Esophagus (tissue), 2 donors: ENCODE results near the gene SAPCD1. TPM values are rescaled to one million over a fixed set of nuclear protein-coding genes. Genes with fewer than 3 reads are reported as not detected.

Experiments
- H3K27ac ChIP-seq, 2 donors: one replicate each; pipeline ENCODE4 v1.5.1; 2013; ENCODE audit warnings: low read depth in 2 of 2, mild to moderate bottlenecking in 2 of 2, inconsistent platforms in 1 of 2, low read length in 1 of 2, moderate library complexity in 1 of 2
- H3K27me3 ChIP-seq, 2 donors: one replicate each; pipeline ENCODE4 v1.6.1; 2013; ENCODE audit warnings: low read length in 2 of 2, control low read depth in 1 of 2, mild to moderate bottlenecking in 1 of 2; ENCODE audit not compliant: insufficient read depth in 2 of 2, control insufficient read depth in 1 of 2
- H3K36me3 ChIP-seq, 2 donors: one replicate each; pipeline ENCODE4 v1.6.1; 2013; ENCODE audit warnings: low read length in 1 of 2; ENCODE audit not compliant: control insufficient read depth in 2 of 2, insufficient read depth in 2 of 2
- H3K4me1 ChIP-seq, 2 donors: one replicate each; pipeline ENCODE4 v1.6.1; 2013; ENCODE audit warnings: low read length in 1 of 2; ENCODE audit not compliant: control insufficient read depth in 2 of 2, insufficient read depth in 2 of 2
- H3K4me3 ChIP-seq, 2 donors: one replicate each; pipeline ENCODE4 v1.5.1; 2013; ENCODE audit warnings: low read length in 2 of 2, mild to moderate bottlenecking in 2 of 2, low read depth in 1 of 2, moderate library complexity in 1 of 2
- H3K9me3 ChIP-seq, 2 donors: one replicate each; pipeline ENCODE4 v1.6.1; 2013; ENCODE audit warnings: mild to moderate bottlenecking in 2 of 2, low read depth in 1 of 2, low read length in 1 of 2, moderate library complexity in 1 of 2; ENCODE audit not compliant: control insufficient read depth in 2 of 2, insufficient read depth in 1 of 2
- WGBS, 2 donors: extraction: QIAGEN DNeasy Blood & Tissue Kit; methylation state at CpG; one replicate each; pipeline ENCODE4 v1.1.7; 2013; 5-methylcytosine and 5-hydroxymethylcytosine counted together
- polyA plus RNA-seq, 2 donors: library from polyadenylated mRNA; stranded (reverse); fragments of 200-250 nt; gene quantifications; one replicate each; pipeline ENCODE4 v1.2.3, GENCODE V29; 2013
- donor health status: healthy with polysubstance abuse.
- donor health status: Bipolar disorder and iron deficiency.

The SAPCD1 gene
- polyA plus RNA-seq, 2 donors = 2.3 to 7.6 TPM

DNA sequence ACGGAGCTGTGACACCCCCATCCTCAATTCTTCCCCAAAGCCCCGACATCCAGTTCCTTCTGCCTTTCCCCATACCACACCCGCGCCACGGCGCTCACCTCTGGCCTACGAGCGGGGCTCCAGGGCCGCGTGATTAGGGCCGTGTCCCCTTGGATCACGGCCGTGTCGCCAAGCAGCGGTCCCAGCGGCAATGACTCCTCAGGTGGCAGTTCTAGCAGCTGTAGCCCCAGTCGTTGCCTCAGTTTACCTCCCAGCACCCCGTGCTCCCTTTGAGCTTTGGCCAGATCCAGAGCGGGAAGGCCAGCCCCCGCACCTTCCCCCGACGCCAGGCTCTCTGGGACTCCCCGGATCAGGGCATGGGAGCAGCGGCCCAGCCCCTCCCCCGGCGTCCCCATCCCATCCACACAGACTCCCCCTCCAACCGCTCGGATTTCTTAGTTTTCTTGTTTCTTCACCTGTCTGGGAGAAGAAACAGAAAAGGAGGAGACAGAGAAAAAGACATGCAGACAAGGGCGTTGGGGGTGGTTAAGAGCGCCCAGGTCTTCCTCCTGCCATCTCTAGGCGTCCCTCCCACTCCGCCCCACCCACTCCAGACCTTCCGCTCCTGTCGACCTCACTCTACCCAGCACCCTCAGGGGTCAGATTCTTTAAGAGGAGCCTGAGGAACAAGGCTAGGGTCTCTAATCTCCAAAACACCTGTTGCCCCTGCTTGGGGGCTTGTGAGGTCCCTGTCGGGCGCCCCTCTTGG is 33.5 kb upstream of the SAPCD1 start, which contains the start of gene DDAH2:
Gene DDAH2 (minus strand): TSS at position 533 of the 748 bp plus-strand sequence. CDS start 138 bp downstream, at position 395.
- Histone ChIP-seq H3K36me3 (peaks cover 13 to 20% of the 10 kb centered on the region in 2 donors), H3K9me3 (no peaks in the 10 kb centered on the region), H3K4me1 (peaks cover 0 to 8% of the 10 kb centered on the region in 2 donors), H3K4me3 (peak within 1 kb of the TSS; percentile 74 to 80), H3K27me3 (no peaks in the 10 kb centered on the region), H3K27ac (peak within 1 kb of the TSS; percentile 96 to 99)
- WGBS, 2 donors = 15% methylated on average over 36 of the region's 36 CpGs

GRCh38 chr6:31729515-31729978 is 32.9 kb upstream of the SAPCD1 start:
- Histone ChIP-seq H3K27me3 (no peaks in the 10 kb centered on the region), H3K9me3 (no peaks in the 10 kb centered on the region), H3K4me3 (peak overlapping the region; percentile 74 to 80), H3K4me1 (peaks cover 0 to 14% of the 10 kb centered on the region in 2 donors), H3K27ac (peak overlapping the region; percentile 96 to 99), H3K36me3 (peaks cover 14 to 25% of the 10 kb centered on the region in 2 donors)
- 0 to 1% methylated on average over 28 to 29 of the region's 29 CpGs for WGBS, 2 donors

DNA sequence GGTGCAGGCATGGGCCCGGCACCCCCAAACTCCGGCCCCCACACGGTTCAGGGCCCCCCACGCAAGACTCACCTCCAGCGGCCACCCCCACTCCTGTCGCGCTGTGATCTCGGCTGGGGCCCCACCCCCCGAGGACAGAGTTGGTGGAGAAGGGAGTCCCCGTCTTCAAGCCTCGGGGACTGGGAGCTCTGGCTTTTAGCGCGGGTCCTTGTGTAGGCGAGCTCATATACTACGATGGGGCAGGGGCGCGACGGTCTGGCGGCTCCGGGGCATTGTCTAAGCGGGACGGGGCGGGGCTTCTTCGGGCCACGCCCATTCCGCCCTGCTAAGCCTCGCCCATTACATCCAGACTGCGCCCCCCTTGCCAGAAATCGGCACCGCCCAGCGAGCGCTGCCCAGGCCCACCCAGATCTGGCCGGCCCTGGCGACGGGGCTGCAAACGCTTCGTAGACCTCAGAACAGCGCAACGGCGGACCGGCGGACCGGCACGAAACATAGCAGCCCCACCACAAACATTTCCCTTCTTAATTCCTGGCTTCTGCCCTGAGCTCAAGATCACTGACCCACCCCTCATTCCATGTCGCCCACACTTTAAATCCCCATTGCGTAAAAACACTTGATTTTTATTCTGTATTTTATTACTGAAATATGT is 32.4 kb upstream of the SAPCD1 start:
- WGBS, 2 donors = 3% methylated on average over 45 to 46 of the region's 46 CpGs
- no peaks in the 10 kb centered on the region for H3K9me3 ChIP-seq
- peak overlapping the region; percentile 96 to 99 for H3K27ac ChIP-seq
- peaks cover 0 to 14% of the 10 kb centered on the region in 2 donors for H3K4me1 ChIP-seq
- H3K36me3 ChIP-seq = peaks cover 14 to 27% of the 10 kb centered on the region in 2 donors
- H3K27me3 ChIP-seq = no peaks in the 10 kb centered on the region
- H3K4me3 ChIP-seq = peak overlapping the region; percentile 74 to 80

DNA sequence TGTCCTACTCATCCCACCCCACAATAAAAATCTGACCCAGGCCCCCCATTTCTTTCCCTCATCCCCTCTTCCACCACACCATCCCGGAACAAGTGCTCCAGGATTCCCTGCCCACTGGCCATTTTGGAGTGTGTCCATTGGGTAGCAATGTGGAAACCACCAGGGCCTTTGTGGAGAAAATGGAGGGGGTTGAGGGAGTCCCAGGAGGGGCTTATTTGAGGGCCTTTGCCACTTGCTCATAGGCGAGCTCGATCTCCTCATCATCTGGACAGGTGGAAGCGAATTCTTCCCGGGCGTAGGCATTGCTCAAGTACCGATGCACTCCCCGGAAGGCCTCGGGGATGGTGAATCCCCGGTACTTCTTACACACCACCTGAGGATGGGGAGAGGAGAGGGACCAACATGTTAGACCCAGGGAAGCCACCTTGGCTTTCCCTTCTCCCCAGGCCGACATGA is 31.8 kb upstream of the SAPCD1 start:
- H3K27ac ChIP-seq = peak overlapping the region; percentile 96 to 99
- peaks cover 0 to 14% of the 10 kb centered on the region in 2 donors for H3K4me1 ChIP-seq
- H3K27me3 ChIP-seq = no peaks in the 10 kb centered on the region
- WGBS, 2 donors = 73 to 75% methylated on average over 11 of the region's 11 CpGs
- no peaks in the 10 kb centered on the region for H3K9me3 ChIP-seq
- peaks cover 14 to 27% of the 10 kb centered on the region in 2 donors for H3K36me3 ChIP-seq
- H3K4me3 ChIP-seq = no peak overlapping the region

- H3K36me3 ChIP-seq = peaks cover 14 to 26% of the 10 kb centered on the region in 2 donors
- no peaks in the 10 kb centered on the region for H3K27me3 ChIP-seq
- H3K4me1 ChIP-seq = peaks cover 3 to 19% of the 10 kb centered on the region in 2 donors
- no peak overlapping the region for H3K4me3 ChIP-seq
- H3K27ac ChIP-seq = peak overlapping the region in 1 of 2 donors; percentile 30
- WGBS, 2 donors = 66% methylated on average over 3 of the region's 3 CpGs
- no peaks in the 10 kb centered on the region for H3K9me3 ChIP-seq
These were observed 30.4 kb upstream of the SAPCD1 start for GRCh38 chr6:31732029-31732428.

DNA sequence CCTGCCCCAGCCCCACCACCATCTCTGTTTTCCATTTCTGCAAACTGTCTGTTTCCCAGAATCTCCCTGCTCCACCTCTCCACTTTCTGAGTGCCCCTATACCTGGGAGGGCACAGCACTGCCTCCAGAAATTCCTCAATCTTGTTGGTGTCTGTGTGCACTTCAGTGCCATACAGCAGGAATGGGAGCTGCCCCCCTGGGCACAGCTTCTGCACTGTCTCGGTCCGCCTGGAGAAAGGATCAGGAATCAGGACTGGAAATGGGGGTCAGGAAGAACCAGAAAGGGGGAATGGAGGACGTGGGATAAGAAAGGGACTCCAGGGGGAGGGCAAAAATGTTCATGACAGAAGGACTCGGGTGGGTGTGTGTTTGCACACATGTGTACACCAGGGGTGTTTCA is 28.7 kb upstream of the SAPCD1 start:
- H3K4me1 ChIP-seq = peaks cover 3 to 18% of the 10 kb centered on the region in 2 donors

DNA sequence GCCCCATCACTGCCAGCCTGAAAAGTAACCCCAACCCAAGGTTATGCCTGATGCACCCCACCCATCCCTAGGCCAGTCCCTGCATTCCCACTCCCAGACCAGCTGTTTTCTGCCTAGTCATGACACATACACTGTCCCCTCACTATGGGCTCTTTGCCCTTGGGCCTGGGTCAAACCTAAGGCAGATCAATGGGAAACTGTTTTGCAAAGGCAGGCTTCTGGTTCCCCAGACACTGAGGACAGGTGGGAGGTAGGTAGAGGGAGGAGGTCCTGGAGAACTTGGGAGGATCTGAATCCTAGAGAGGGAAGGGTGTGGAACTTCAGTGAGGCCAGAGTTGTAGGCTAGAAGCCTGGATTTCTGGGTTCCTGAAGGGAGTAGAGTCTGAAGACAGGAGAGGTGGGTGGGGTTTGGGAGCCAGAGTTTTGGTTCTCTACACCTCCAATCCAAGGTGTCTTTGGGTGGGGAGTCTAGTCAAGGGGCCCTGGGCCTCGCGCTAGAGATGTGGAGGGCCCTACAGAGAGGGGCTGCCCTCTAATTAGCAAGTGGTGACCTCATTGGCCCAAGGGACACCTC is 28.1 kb upstream of the SAPCD1 start:
- Histone ChIP-seq H3K27ac (peak overlapping the region; percentile 96 to 97), H3K36me3 (peaks cover 14 to 20% of the 10 kb centered on the region in 2 donors), H3K9me3 (no peaks in the 10 kb centered on the region), H3K4me3 (peak overlapping the region; percentile 60 to 88), H3K4me1 (peaks cover 3 to 17% of the 10 kb centered on the region in 2 donors), H3K27me3 (no peaks in the 10 kb centered on the region)
- 8 to 12% methylated on average over 2 of the region's 2 CpGs for WGBS, 2 donors

More for the DNA sequence above, 28.7 kb upstream of the SAPCD1 start:
- H3K27ac ChIP-seq = peak overlapping the region in 1 of 2 donors; percentile 97
- 74 to 80% methylated on average over 4 of the region's 4 CpGs for WGBS, 2 donors
- H3K4me3 ChIP-seq = no peak overlapping the region
- peaks cover 14 to 20% of the 10 kb centered on the region in 2 donors for H3K36me3 ChIP-seq
- no peaks in the 10 kb centered on the region for H3K9me3 ChIP-seq
- no peaks in the 10 kb centered on the region for H3K27me3 ChIP-seq

- Histone ChIP-seq H3K36me3 (peaks cover 14 to 20% of the 10 kb centered on the region in 2 donors), H3K4me3 (peak overlapping the region; percentile 60 to 88), H3K4me1 (peaks cover 3 to 17% of the 10 kb centered on the region in 2 donors), H3K9me3 (no peaks in the 10 kb centered on the region), H3K27ac (peak overlapping the region; percentile 96 to 97), H3K27me3 (no peaks in the 10 kb centered on the region)
- 0 to 4% methylated on average over 17 to 18 of the region's 18 CpGs for WGBS, 2 donors
These were observed 27.5 kb upstream of the SAPCD1 start for GRCh38 chr6:31734821-31735406.
